OCI-LY1 (cell line): ENCODE results near the gene ERAL1.

Experiments
- H2AFZ ChIP-seq: fragments of 200-600 bp; sonication (generic), shearing (Covaris generic); 2 replicates; pipeline ENCODE4 v1.6.0; 2014; ENCODE audit warnings: antibody characterized with exemption, mild to moderate bottlenecking, low read length
- H3F3A ChIP-seq: fragments of 200-600 bp; sonication (generic), shearing (Covaris generic); 2 replicates; pipeline ENCODE4 v1.6.0; 2014; ENCODE audit warnings: mild to moderate bottlenecking, antibody characterized with exemption, low read length, moderate library complexity; ENCODE audit not compliant: insufficient read depth
- H3K27ac ChIP-seq: fragments of 200-600 bp; sonication (generic); 2 replicates; pipeline ENCODE4 v1.5.1; 2014; ENCODE audit warnings: low read length, mixed run types, mild to moderate bottlenecking, low read depth; ENCODE audit not compliant: poor library complexity, severe bottlenecking
- H3K27me3 ChIP-seq: fragments of 200-600 bp; sonication (generic); 2 replicates; pipeline ENCODE4 v1.6.0; 2014; ENCODE audit warnings: antibody characterized with exemption, mild to moderate bottlenecking, low read length, moderate library complexity; ENCODE audit not compliant: insufficient read depth
- H3K36me3 ChIP-seq: fragments of 200-600 bp; sonication (generic); 2 replicates; pipeline ENCODE4 v1.6.1; 2014; ENCODE audit warnings: mild to moderate bottlenecking, antibody characterized with exemption, low read length, moderate library complexity, mixed read lengths; ENCODE audit not compliant: insufficient read depth
- H3K4me1 ChIP-seq: fragments of 200-600 bp; sonication (generic); 2 replicates; pipeline ENCODE4 v1.5.1; 2014; ENCODE audit warnings: mild to moderate bottlenecking, low read length, moderate library complexity; ENCODE audit not compliant: insufficient read depth, severe bottlenecking
- H3K4me2 ChIP-seq: fragments of 200-600 bp; sonication (generic), shearing (Covaris generic); 2 replicates; pipeline ENCODE4 v1.6.1; 2014; ENCODE audit warnings: low read length
- H3K4me3 ChIP-seq: fragments of 200-600 bp; sonication (generic); 2 replicates; pipeline ENCODE4 v1.5.1; 2014; ENCODE audit warnings: low read length, low read depth, mild to moderate bottlenecking, mixed read lengths; ENCODE audit not compliant: poor library complexity, severe bottlenecking
- H3K79me2 ChIP-seq: fragments of 200-600 bp; shearing (Covaris generic); 2 replicates; pipeline ENCODE4 v1.6.1; 2016; ENCODE audit warnings: mixed run types, low read length, mixed read lengths; ENCODE audit not compliant: insufficient read depth
- H3K9ac ChIP-seq: fragments of 200-600 bp; sonication (generic), shearing (Covaris generic); 2 replicates; pipeline ENCODE4 v1.6.1; 2014; ENCODE audit warnings: mild to moderate bottlenecking, low read length, mixed read lengths
- H3K9me2 ChIP-seq: fragments of 200-600 bp; sonication (generic), shearing (Covaris generic); 2 replicates; pipeline ENCODE4 v1.6.1; 2014; ENCODE audit warnings: low read depth, mild to moderate bottlenecking, low read length, mixed read lengths
- H3K9me3 ChIP-seq: fragments of 200-600 bp; shearing (Covaris generic); 2 replicates; pipeline ENCODE4 v1.6.1; 2014; ENCODE audit warnings: low read length, mixed read lengths
- H4K20me1 ChIP-seq: fragments of 200-600 bp; sonication (generic), shearing (Covaris generic); 2 replicates; pipeline ENCODE4 v1.6.0; 2016; ENCODE audit warnings: mild to moderate bottlenecking, low read length; ENCODE audit not compliant: insufficient read depth
- EZH2 ChIP-seq: fragments of 200-600 bp; sonication (generic), shearing (Covaris generic); IDR thresholded peaks from 2 replicates; pipeline ENCODE4 v1.8.0; 2017; ENCODE audit warnings: borderline replicate concordance, mixed run types, mild to moderate bottlenecking, antibody characterized with exemption, low read length, moderate library complexity, mixed read lengths
- TF ChIP-seq, protein P1 (sequence below): fragments of 200-600 bp; sonication (generic), shearing (Covaris generic); IDR thresholded peaks from 2 replicates; pipeline ENCODE4 v1.5.1; 2017; ENCODE audit warnings: mild to moderate bottlenecking, antibody characterized with exemption, low read length, moderate library complexity, mixed read lengths

The ERAL1 gene

GRCh38 chr17:28863953-28864352 is 9.1 kb downstream of the ERAL1 start:
- H2AFZ ChIP-seq, result no peak overlapping the region
- no peak overlapping the region for H3K27ac ChIP-seq
- H3K4me1 ChIP-seq, result peaks cover 29% of the 10 kb centered on the region
- H3K9me2 ChIP-seq, result no peaks in the 10 kb centered on the region
- no peak overlapping the region for H3K4me2 ChIP-seq
- no peaks in the 10 kb centered on the region for H4K20me1 ChIP-seq
- TF ChIP-seq, protein P1, sequence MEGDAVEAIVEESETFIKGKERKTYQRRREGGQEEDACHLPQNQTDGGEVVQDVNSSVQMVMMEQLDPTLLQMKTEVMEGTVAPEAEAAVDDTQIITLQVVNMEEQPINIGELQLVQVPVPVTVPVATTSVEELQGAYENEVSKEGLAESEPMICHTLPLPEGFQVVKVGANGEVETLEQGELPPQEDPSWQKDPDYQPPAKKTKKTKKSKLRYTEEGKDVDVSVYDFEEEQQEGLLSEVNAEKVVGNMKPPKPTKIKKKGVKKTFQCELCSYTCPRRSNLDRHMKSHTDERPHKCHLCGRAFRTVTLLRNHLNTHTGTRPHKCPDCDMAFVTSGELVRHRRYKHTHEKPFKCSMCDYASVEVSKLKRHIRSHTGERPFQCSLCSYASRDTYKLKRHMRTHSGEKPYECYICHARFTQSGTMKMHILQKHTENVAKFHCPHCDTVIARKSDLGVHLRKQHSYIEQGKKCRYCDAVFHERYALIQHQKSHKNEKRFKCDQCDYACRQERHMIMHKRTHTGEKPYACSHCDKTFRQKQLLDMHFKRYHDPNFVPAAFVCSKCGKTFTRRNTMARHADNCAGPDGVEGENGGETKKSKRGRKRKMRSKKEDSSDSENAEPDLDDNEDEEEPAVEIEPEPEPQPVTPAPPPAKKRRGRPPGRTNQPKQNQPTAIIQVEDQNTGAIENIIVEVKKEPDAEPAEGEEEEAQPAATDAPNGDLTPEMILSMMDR, result no peak
- TF ChIP-seq EZH2, result no peak
- H3K36me3 ChIP-seq, result peaks cover 11% of the 10 kb centered on the region; the same call in 1 of the 2 replicates
- no peak overlapping the region for H3K9ac ChIP-seq
- no peaks in the 10 kb centered on the region for H3K9me3 ChIP-seq
- no peak overlapping the region for H3K4me3 ChIP-seq
- no peaks in the 10 kb centered on the region for H3K27me3 ChIP-seq
- H3K79me2 ChIP-seq, result no peaks in the 10 kb centered on the region
- H3F3A ChIP-seq, result no peaks in the 10 kb centered on the region

GRCh38 chr17:28864991-28865849 is 10.4 kb downstream of the ERAL1 start:
- no peaks in the 10 kb centered on the region for H3F3A ChIP-seq
- peak overlapping the region; percentile 47 for H3K9ac ChIP-seq
- peak overlapping the region; percentile 81 for H3K27ac ChIP-seq

GRCh38 chr17:28865946-28866752 is 11.3 kb downstream of the ERAL1 start:
- H3K9me3 ChIP-seq, result no peaks in the 10 kb centered on the region
- H3K4me3 ChIP-seq, result no peak overlapping the region
- peak overlapping the region; percentile 26 for H3K4me2 ChIP-seq
- no peaks in the 10 kb centered on the region for H3K79me2 ChIP-seq
- no peaks in the 10 kb centered on the region for H3K27me3 ChIP-seq
- no peaks in the 10 kb centered on the region for H4K20me1 ChIP-seq
- no peaks in the 10 kb centered on the region for H3K9me2 ChIP-seq
- peaks cover 33% of the 10 kb centered on the region for H3K4me1 ChIP-seq
- H2AFZ ChIP-seq, result peak overlapping the region; percentile 84; the same call in 1 of the 2 replicates
- H3K9ac ChIP-seq, result peak overlapping the region; percentile 47
- H3K36me3 ChIP-seq, result no peaks in the 10 kb centered on the region
- no peak for TF ChIP-seq EZH2
- TF ChIP-seq, protein P1, result no peak
- peak overlapping the region; percentile 81 for H3K27ac ChIP-seq
- H3F3A ChIP-seq, result no peaks in the 10 kb centered on the region

More at GRCh38 chr17:28864991-28865849, 10.4 kb downstream of the ERAL1 start:
- H3K27me3 ChIP-seq, result no peaks in the 10 kb centered on the region
- TF ChIP-seq, protein P1, result no peak
- TF ChIP-seq EZH2, result no peak
- H3K79me2 ChIP-seq, result no peaks in the 10 kb centered on the region
- H3K9me2 ChIP-seq, result no peaks in the 10 kb centered on the region
- H3K36me3 ChIP-seq, result peaks cover 5% of the 10 kb centered on the region; the same call in 1 of the 2 replicates
- no peaks in the 10 kb centered on the region for H3K9me3 ChIP-seq
- no peaks in the 10 kb centered on the region for H4K20me1 ChIP-seq
- H3K4me2 ChIP-seq, result peak overlapping the region; percentile 26
- H2AFZ ChIP-seq, result peak overlapping the region; percentile 84; the same call in 1 of the 2 replicates
- no peak overlapping the region for H3K4me3 ChIP-seq
- peaks cover 29% of the 10 kb centered on the region for H3K4me1 ChIP-seq
